Esophagus squamous epithelium (tissue), 5 donors: ENCODE results near the gene DLG2. TPM values are rescaled to one million over a fixed set of nuclear protein-coding genes. Genes with fewer than 3 reads are reported as not detected.

Source experiments
- DNase-seq: peaks from one replicate; lab custom pipeline; 2025; lab: John Stamatoyannopoulos, UW
- H3K27ac ChIP-seq, 4 donors: fragments of 200-600 bp; sonication (generic); one replicate each; pipeline ENCODE4 v1.5.1; 2016 to 2019; ENCODE audit warnings: mild to moderate bottlenecking in 1 of 4
- H3K27me3 ChIP-seq, 4 donors: fragments of 200-600 bp; sonication (generic); 1 replicate in 3 of 4; 2 replicates in 1 of 4; pipeline versions ENCODE4 v1.5.1 to v1.6.0; 2017 to 2021; ENCODE audit warnings: antibody characterized with exemption in 1 of 4
- H3K36me3 ChIP-seq, 3 donors: fragments of 200-600 bp; sonication (generic); one replicate each; pipeline ENCODE4 v1.5.1; 2016 to 2019
- H3K4me1 ChIP-seq, 3 donors: fragments of 200-600 bp; sonication (generic); one replicate each; pipeline ENCODE4 v1.5.1; 2017 to 2019
- H3K4me3 ChIP-seq, 4 donors: fragments of 200-600 bp; sonication (generic); 1 replicate in 3 of 4; 2 replicates in 1 of 4; pipeline ENCODE4 v1.5.1; 2016 to 2019; ENCODE audit warnings: mild to moderate bottlenecking in 2 of 4, moderate library complexity in 1 of 4
- H3K9me3 ChIP-seq, 3 donors: fragments of 200-600 bp; sonication (generic); one replicate each; pipeline ENCODE4 v1.5.1; 2016 to 2019
- POLR2A ChIP-seq, 4 donors: fragments of 450-650 bp; IDR thresholded peaks; one replicate each; pipeline ENCODE4 v1.6.1; 2017; ENCODE audit warnings: antibody characterized with exemption in 4 of 4, mild to moderate bottlenecking in 4 of 4, moderate library complexity in 3 of 4
- WGBS, 2 donors: methylation state at CpG; one replicate each; pipeline ENCODE4 v1.1.5; 2018; 5-methylcytosine and 5-hydroxymethylcytosine counted together
- intact Hi-C: fragments of 100-400 bp; cut with DNase I; formaldehyde crosslinking; loops from one replicate; pipeline ENCODE4 v1.15.0; 2022
- total RNA-seq, 4 donors: library from RNA; depleted of rRNA; stranded (reverse); fragments of >200 nt; gene quantifications; one replicate each; pipeline ENCODE4 v1.1.0, GENCODE V29; 2016
- TF ChIP-seq, protein P1 (sequence below), 6 experiments: fragments of 450-650 bp in 4 of 6; fragments of 200-600 bp in 2 of 6; sonication (generic) in 2 of 6; IDR thresholded peaks; one replicate each; pipeline ENCODE4 v1.5.1; 2016 to 2019; ENCODE audit warnings: antibody characterized with exemption in 6 of 6, mild to moderate bottlenecking in 4 of 6, moderate library complexity in 4 of 6
- donor health status: DM: yes; HTN: yes; CAD: no.

The DLG2 gene
- total RNA-seq, 4 donors from 2014 or later: 2.9 to 27.7 (median 12.6) TPM

DNA sequence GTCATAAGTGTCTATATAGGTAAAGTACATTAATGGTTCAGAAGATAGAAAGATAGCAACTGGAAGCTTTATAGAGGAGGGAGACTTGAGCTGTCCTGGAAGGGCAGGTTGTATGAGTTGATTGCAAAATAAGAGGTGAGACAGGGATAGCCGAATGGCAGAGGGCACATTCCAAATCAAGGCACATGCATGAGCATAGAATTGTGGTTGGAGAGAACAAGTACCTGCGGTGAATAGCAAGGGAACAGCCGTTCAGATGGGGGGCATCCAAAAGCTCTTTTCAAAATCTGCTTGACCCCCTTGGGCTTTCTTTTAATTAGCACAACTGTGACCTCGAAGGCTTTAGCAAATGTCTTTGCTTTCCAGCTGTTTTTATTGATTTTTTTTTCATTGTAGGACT, 1868.0 kb downstream of the DLG2 start:
- H3K36me3 ChIP-seq: no peaks in the 10 kb centered on the region
- intact Hi-C loops: no loop called here
- no peaks in the 10 kb centered on the region for H3K27me3 ChIP-seq

DNA sequence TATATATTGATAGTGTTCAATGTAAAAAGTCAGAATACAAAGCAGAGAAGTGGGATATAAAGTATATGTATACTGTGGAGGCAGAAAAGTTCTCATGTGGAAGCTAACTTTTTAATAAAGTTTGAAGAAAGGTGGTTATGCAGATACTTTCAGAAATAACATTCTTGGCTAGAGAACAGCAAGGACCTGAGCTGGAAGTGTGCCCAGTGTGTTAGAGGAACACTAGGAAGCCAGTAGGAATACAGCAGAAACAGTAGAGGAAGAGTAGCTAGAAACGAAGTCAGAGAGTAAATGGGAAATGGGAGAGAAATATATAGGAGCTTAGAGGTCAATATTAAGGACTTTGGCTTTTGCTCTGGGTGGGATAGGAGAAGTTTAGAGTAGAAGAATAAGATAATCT, 1876.1 kb downstream of the DLG2 start:
- no peaks in the 10 kb centered on the region for H3K9me3 ChIP-seq
- intact Hi-C loops: no loop called here
- TF ChIP-seq, protein P1, sequence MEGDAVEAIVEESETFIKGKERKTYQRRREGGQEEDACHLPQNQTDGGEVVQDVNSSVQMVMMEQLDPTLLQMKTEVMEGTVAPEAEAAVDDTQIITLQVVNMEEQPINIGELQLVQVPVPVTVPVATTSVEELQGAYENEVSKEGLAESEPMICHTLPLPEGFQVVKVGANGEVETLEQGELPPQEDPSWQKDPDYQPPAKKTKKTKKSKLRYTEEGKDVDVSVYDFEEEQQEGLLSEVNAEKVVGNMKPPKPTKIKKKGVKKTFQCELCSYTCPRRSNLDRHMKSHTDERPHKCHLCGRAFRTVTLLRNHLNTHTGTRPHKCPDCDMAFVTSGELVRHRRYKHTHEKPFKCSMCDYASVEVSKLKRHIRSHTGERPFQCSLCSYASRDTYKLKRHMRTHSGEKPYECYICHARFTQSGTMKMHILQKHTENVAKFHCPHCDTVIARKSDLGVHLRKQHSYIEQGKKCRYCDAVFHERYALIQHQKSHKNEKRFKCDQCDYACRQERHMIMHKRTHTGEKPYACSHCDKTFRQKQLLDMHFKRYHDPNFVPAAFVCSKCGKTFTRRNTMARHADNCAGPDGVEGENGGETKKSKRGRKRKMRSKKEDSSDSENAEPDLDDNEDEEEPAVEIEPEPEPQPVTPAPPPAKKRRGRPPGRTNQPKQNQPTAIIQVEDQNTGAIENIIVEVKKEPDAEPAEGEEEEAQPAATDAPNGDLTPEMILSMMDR (IDR thresholded peaks at IDR 0.05): no peak
- H3K27me3 ChIP-seq: no peaks in the 10 kb centered on the region
- H3K4me3 ChIP-seq: no peak overlapping the region
- H3K4me1 ChIP-seq: no peaks in the 10 kb centered on the region
- 61 to 69% methylated on average over 1 of the region's 1 CpG for WGBS, 2 donors
- no peaks in the 10 kb centered on the region for H3K36me3 ChIP-seq
- no peak for DNase-seq
- no peak overlapping the region for H3K27ac ChIP-seq

More for the DNA sequence above, 1868.0 kb downstream of the DLG2 start:
- no peak for TF ChIP-seq POLR2A (IDR thresholded peaks at IDR 0.05)
- TF ChIP-seq, protein P1 (IDR thresholded peaks at IDR 0.05): no peak
- H3K4me1 ChIP-seq: no peaks in the 10 kb centered on the region
- no peak for DNase-seq
- no peak overlapping the region for H3K27ac ChIP-seq
- H3K9me3 ChIP-seq: no peaks in the 10 kb centered on the region
- H3K4me3 ChIP-seq: no peak overlapping the region
- WGBS, 2 donors: 54 to 60% methylated on average over 4 of the region's 4 CpGs

DNA sequence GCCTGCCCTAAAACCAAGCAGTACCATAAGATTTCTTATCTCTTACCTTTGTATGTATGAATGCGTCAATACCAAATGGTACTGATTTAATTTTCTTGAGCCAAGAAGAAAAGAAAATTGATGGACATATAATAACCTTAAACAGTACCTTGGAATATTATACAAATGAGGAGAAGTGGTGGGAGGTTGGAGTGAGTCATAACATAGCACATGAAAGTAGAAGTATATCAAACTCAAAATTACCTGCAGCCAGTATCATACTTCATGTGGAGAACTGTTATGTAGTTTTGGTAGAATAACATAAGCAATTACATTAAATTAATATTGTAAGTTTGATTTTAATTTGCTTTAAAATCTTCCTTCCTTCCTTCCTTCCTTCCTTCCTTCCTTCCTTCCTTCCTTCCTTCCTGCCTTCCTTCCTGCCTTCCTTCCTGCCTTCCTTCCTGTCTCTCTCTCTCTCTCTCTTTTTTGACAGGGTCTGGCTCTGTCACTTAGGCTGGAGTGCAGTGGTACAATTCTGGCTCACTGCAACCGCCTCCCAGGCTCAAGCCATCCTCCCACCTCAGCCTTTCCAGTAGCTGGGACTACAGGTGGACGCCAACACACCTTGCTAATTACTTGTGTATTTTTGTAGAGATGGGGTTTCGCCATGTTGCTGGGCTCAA, 1880.1 kb downstream of the DLG2 start:
- no peak for TF ChIP-seq POLR2A (IDR thresholded peaks at IDR 0.05)
- TF ChIP-seq, protein P1 (IDR thresholded peaks at IDR 0.05): no peak
- intact Hi-C loops: no loop called here
- peaks cover 0 to 10% (median 0%) of the 10 kb centered on the region in 3 donors for H3K4me1 ChIP-seq
- no peaks in the 10 kb centered on the region for H3K36me3 ChIP-seq
- no peaks in the 10 kb centered on the region for H3K27me3 ChIP-seq
- peaks cover 0 to 6% (median 0%) of the 10 kb centered on the region in 3 donors for H3K9me3 ChIP-seq
- H3K27ac ChIP-seq: no peak overlapping the region
- 86 to 94% methylated on average over 4 of the region's 4 CpGs for whole genome bisulfite sequencing, 2 donors
- H3K4me3 ChIP-seq: no peak overlapping the region
- DNase-seq: no peak

DNA sequence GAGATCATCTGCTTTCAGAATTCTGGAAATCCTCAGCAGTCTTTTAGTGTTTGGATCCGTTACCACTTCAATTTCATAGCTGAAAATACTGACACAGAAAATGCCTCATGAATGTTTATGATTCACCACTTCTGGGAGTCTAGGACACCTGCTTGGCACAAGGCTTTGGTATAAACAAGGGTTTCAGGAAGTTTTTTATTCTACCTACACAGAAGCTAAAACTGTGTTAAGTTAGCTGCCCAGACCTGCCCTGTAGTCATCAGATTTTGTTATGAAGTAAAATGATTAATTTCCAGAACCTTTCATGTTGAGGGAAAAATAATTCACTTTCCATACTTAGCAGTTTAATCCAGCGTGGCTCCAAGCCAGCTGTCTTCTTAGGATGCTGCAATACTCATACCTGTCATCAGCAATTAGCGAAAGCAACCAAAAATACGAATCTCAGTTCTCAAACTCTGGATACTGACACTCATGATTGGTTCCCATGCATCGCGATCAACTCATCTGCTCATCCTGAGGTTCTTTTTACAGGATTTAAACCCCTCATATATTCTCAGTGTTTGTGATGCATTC, 1882.4 kb downstream of the DLG2 start:
- intact Hi-C loops: no loop called here
- DNase-seq: no peak
- no peaks in the 10 kb centered on the region for H3K27me3 ChIP-seq
- H3K9me3 ChIP-seq: peaks cover 0 to 6% (median 0%) of the 10 kb centered on the region in 3 donors
- TF ChIP-seq POLR2A (IDR thresholded peaks at IDR 0.05): no peak
- TF ChIP-seq, protein P1 (IDR thresholded peaks at IDR 0.05): no peak
- H3K4me3 ChIP-seq: no peak overlapping the region
- H3K27ac ChIP-seq: peak overlapping the region in 1 of 4 donors; percentile 22
- H3K4me1 ChIP-seq: peaks cover 0 to 10% (median 0%) of the 10 kb centered on the region in 3 donors
- H3K36me3 ChIP-seq: no peaks in the 10 kb centered on the region
- 34 to 50% methylated on average over 6 of the region's 6 CpGs for WGBS, 2 donors

DNA sequence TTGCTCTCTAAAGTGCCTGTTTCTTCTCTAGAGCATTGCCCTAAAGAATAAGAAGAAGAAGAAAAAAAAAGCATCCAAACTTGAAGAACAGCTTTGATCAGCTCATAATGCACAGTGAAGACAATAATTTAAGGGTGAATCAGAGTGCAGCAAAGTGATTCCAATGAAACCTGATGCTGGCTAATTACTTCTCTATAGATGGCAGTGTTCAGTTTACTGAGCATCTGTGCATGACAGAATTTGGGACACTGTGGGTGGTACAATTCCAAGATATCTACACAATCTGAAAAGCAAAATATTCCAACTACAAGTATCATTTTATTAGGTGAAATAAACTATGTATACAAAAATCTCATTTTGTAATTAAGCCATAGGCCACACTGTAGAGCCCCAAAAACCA, 1890.5 kb downstream of the DLG2 start:
- intact Hi-C loops: no loop called here
- H3K9me3 ChIP-seq: no peaks in the 10 kb centered on the region
- H3K4me3 ChIP-seq: no peak overlapping the region
- H3K27ac ChIP-seq: no peak overlapping the region
- no peaks in the 10 kb centered on the region for H3K36me3 ChIP-seq
- TF ChIP-seq, protein P1 (IDR thresholded peaks at IDR 0.05): no peak
- TF ChIP-seq POLR2A (IDR thresholded peaks at IDR 0.05): no peak
- no peak for DNase-seq
- peaks cover 0 to 4% (median 0%) of the 10 kb centered on the region in 3 donors for H3K4me1 ChIP-seq
- no peaks in the 10 kb centered on the region for H3K27me3 ChIP-seq
